Mucosa of gallbladder (tissue), 1 donor: ENCODE data around the gene MARS1. TPM values are rescaled to one million over a fixed set of nuclear protein-coding genes. Genes with fewer than 3 reads are reported as not detected.
A peak's percentile ranks its signal among the peaks of the same experiment; 100 is the strongest.

ENCODE experiments used
- DNase-seq: peaks from one replicate; pipeline ENCODE4 v3.0.0-alpha.2; 2020; ENCODE audit warnings: low spot score
- total RNA-seq: library from RNA; stranded (reverse); gene quantifications from one replicate; pipeline ENCODE4 v1.2.1, GENCODE V29; 2021
- donor health status: DM: no; HTN: no; CAD: no.

MARS1 gene
- total RNA-seq, 1 donor from 2014 or later = 116 TPM

- DNase-seq = no peak
These were observed 41.1 kb downstream of the MARS1 start for GRCh38 chr12:57528831-57529555.

GRCh38 chr12:57529831-57530230, 42.0 kb downstream of the MARS1 start:
- no peak for DNase-seq

- no peak for DNase-seq
These were observed 42.7 kb downstream of the MARS1 start for GRCh38 chr12:57530396-57531142.

- no peak for DNase-seq
These were observed 44.0 kb downstream of the MARS1 start for GRCh38 chr12:57531836-57532235.

GRCh38 chr12:57533108-57533507, 45.2 kb downstream of the MARS1 start:
- DNase-seq = no peak

- no peak for DNase-seq
These were observed 46.4 kb downstream of the MARS1 start for GRCh38 chr12:57534250-57534649.

- DNase-seq = no peak
These were observed 47.2 kb downstream of the MARS1 start for GRCh38 chr12:57534991-57535543.

- peak; percentile 46 for DNase-seq
These were observed 48.1 kb downstream of the MARS1 start for GRCh38 chr12:57535764-57536596.

- DNase-seq = no peak
These were observed 48.7 kb downstream of the MARS1 start for GRCh38 chr12:57536597-57536942.

- no peak for DNase-seq
These were observed 51.4 kb downstream of the MARS1 start for GRCh38 chr12:57539134-57539768.

- no peak for DNase-seq
These were observed 53.1 kb downstream of the MARS1 start for GRCh38 chr12:57541001-57541400.

GRCh38 chr12:57541717-57542116, 53.8 kb downstream of the MARS1 start:
- no peak for DNase-seq

- DNase-seq = no peak
These were observed 55.7 kb downstream of the MARS1 start for GRCh38 chr12:57543581-57543980.

GRCh38 chr12:57545809-57546437, 58.1 kb downstream of the MARS1 start:
- no peak for DNase-seq

- peak; percentile 97 for DNase-seq
These were observed 58.8 kb downstream of the MARS1 start, which contains the start of gene DCTN2 for GRCh38 chr12:57546438-57547287. DCTN2 (minus strand) TSS chr12:57547192; CDS start chr12:57547063, 129 bp downstream.

- no peak for DNase-seq
These were observed 59.6 kb downstream of the MARS1 start for GRCh38 chr12:57547288-57548012.

- DNase-seq = no peak
These were observed 60.1 kb downstream of the MARS1 start for GRCh38 chr12:57548013-57548315.

GRCh38 chr12:57548488-57548887, 60.6 kb downstream of the MARS1 start:
- no peak for DNase-seq

- no peak for DNase-seq
These were observed 61.5 kb downstream of the MARS1 start for GRCh38 chr12:57549203-57549908.
